ENCODE data around the gene GP9. TPM values are rescaled to one million over a fixed set of nuclear protein-coding genes. Genes with fewer than 3 reads are reported as not detected.

GP9 gene
- total and polyA plus RNA-seq, 2 experiments from 2014 or later = not detected

DNA sequence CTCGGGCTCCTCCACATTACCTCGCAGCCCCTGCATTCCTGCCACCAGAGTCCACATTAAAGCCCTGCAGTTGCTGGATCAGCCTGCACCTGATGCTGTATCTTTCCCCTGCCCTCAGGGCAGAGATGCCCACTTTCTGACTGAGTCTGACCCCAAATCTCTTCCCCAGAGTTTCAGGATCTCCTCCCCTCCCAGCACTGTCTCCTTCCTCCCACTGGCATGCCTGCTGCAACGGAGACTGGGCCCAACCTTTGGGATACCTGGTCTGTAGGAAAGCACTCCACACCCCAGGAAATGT, 20.6 kb upstream of the GP9 start:
- no peak overlapping the region for H2AFZ ChIP-seq
- 89% methylated on average over 3 of the region's 3 CpGs for WGBS (ENCODE audit: low lambda C conversion rate, missing lambda C conversion rate)
- H3K4me3 ChIP-seq = no peak overlapping the region
- no peaks in the 10 kb centered on the region for H3K4me1 ChIP-seq (ENCODE audit: insufficient read depth)
- no peaks in the 10 kb centered on the region for H3K27me3 ChIP-seq
- TF ChIP-seq, protein P1, sequence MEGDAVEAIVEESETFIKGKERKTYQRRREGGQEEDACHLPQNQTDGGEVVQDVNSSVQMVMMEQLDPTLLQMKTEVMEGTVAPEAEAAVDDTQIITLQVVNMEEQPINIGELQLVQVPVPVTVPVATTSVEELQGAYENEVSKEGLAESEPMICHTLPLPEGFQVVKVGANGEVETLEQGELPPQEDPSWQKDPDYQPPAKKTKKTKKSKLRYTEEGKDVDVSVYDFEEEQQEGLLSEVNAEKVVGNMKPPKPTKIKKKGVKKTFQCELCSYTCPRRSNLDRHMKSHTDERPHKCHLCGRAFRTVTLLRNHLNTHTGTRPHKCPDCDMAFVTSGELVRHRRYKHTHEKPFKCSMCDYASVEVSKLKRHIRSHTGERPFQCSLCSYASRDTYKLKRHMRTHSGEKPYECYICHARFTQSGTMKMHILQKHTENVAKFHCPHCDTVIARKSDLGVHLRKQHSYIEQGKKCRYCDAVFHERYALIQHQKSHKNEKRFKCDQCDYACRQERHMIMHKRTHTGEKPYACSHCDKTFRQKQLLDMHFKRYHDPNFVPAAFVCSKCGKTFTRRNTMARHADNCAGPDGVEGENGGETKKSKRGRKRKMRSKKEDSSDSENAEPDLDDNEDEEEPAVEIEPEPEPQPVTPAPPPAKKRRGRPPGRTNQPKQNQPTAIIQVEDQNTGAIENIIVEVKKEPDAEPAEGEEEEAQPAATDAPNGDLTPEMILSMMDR (IDR thresholded peaks at IDR 0.05; ENCODE audit: poor library complexity) = no peak
- TF ChIP-seq EZH2 (IDR thresholded peaks at IDR 0.05; ENCODE audit: borderline replicate concordance) (no peak), EZH2phosphoT487 (IDR thresholded peaks at IDR 0.05; ENCODE audit: low read depth, severe bottlenecking, unreplicated experiment) (no peak)
- no peaks in the 10 kb centered on the region for H3K9me2 ChIP-seq (replicated peaks; ENCODE audit: insufficient read depth)
- DNase-seq (ENCODE audit: low spot score) = no peak
- H3K4me2 ChIP-seq = no peak overlapping the region
- H3K79me2 ChIP-seq = no peaks in the 10 kb centered on the region
- no peaks in the 10 kb centered on the region for H3K9me3 ChIP-seq (ENCODE audit: low read depth)
- no peaks in the 10 kb centered on the region for H4K20me1 ChIP-seq (ENCODE audit: insufficient read depth, poor library complexity, severe bottlenecking)
- H3K36me3 ChIP-seq (replicated peaks; ENCODE audit: insufficient read depth, low read depth) = no peaks in the 10 kb centered on the region
- H3K27ac ChIP-seq = no peak overlapping the region

DNA sequence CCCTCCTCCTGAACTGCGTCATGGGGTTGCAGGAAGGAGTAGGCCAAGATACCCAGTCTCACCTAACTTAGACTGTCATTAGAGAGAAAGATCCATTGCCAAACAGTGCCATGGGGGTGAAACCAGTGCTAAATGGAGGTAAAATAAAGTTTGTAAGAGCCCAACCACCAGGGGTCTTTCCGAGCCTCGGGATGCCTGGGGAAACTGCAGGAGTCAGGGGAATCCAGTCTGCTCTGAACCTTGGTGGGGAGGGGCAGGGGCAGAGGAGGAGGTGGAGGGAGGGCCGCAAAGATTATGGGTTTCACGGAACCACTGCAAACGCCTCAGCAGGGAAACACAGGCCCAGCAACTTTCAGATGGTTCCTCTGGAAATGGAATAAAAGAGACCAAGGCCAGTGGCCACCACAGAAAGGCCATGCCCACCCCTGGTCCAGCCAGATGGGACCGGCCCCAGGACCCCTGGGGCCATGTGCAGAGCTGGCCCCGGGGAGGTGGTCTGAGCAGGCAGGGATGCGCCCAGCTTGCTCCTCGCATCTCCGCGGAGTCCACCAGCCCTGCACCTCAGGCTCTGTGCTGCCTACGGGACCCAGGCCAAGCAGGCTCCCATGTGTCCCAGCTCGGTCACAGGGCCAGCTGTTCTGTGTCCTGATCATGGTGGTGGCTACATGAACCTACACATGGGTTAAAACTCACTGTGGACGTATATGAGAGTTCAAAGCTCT, 19.8 kb upstream of the GP9 start:
- Histone ChIP-seq H3K9me3 (ENCODE audit: low read depth) (no peaks in the 10 kb centered on the region), H3K27ac (no peak overlapping the region), H2AFZ (no peak overlapping the region), H3K36me3 (replicated peaks; ENCODE audit: insufficient read depth, low read depth) (no peaks in the 10 kb centered on the region), H3K9me2 (replicated peaks; ENCODE audit: insufficient read depth) (no peaks in the 10 kb centered on the region), H3K4me1 (ENCODE audit: insufficient read depth) (no peaks in the 10 kb centered on the region), H4K20me1 (ENCODE audit: insufficient read depth, poor library complexity, severe bottlenecking) (no peaks in the 10 kb centered on the region), H3K4me3 (no peak overlapping the region), H3K79me2 (no peaks in the 10 kb centered on the region), H3K27me3 (no peaks in the 10 kb centered on the region), H3K4me2 (no peak overlapping the region)
- WGBS (ENCODE audit: low lambda C conversion rate, missing lambda C conversion rate) = 85% methylated on average over 13 of the region's 15 CpGs
- TF ChIP-seq EZH2phosphoT487 (IDR thresholded peaks at IDR 0.05; ENCODE audit: low read depth, severe bottlenecking, unreplicated experiment) (no peak), EZH2 (IDR thresholded peaks at IDR 0.05; ENCODE audit: borderline replicate concordance) (no peak)
- TF ChIP-seq, protein P1 (IDR thresholded peaks at IDR 0.05; ENCODE audit: poor library complexity) = no peak
- no peak for DNase-seq (ENCODE audit: low spot score)

DNA sequence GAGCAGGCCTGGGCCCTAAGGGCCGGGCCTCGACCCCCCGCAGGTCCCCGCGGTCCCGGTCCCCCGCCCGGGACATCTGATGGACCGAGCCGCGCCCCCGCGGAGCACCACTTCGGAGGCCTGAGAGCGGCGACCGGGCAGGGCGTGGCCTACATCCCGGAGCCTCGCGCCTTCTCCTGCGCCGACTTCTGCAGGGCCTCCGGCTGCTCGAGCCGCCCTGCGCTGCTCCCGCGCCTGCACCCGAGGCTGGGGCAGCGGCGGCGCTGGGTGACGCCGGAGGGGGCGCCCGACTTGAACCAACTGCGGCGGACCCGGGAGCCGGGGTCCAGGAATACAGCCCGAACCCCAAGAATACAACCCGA, 14.9 kb upstream of the GP9 start:
- Histone ChIP-seq H3K27ac (no peak overlapping the region), H4K20me1 (ENCODE audit: insufficient read depth, poor library complexity, severe bottlenecking) (no peaks in the 10 kb centered on the region), H3K79me2 (no peaks in the 10 kb centered on the region), H3K4me1 (ENCODE audit: insufficient read depth) (no peaks in the 10 kb centered on the region), H3K4me2 (no peak overlapping the region), H3K27me3 (no peaks in the 10 kb centered on the region), H3K4me3 (no peak overlapping the region), H3K36me3 (replicated peaks; ENCODE audit: insufficient read depth, low read depth) (no peaks in the 10 kb centered on the region), H3K9me2 (replicated peaks; ENCODE audit: insufficient read depth) (no peaks in the 10 kb centered on the region), H2AFZ (no peak overlapping the region), H3K9me3 (ENCODE audit: low read depth) (no peaks in the 10 kb centered on the region)
- TF ChIP-seq, protein P1 (IDR thresholded peaks at IDR 0.05; ENCODE audit: poor library complexity) = no peak
- no peak for TF ChIP-seq EZH2 (IDR thresholded peaks at IDR 0.05; ENCODE audit: borderline replicate concordance)
- DNase-seq (ENCODE audit: low spot score) = no peak
- 97% methylated on average over 29 of the region's 43 CpGs for WGBS (ENCODE audit: low lambda C conversion rate, missing lambda C conversion rate)
